ENCODE measurements around the gene LAIR2.

Gene LAIR2

GRCh38 chr19:54462655-54463530, 39.7 kb upstream of the LAIR2 start:
- Histone ChIP-seq H3K36me3 (ENCODE audit: control insufficient read depth, insufficient read depth, low read length) (no peaks in the 10 kb centered on the region), H3K4me1 (peaks cover 4% of the 10 kb centered on the region), H3K27me3 (ENCODE audit: control insufficient read depth, insufficient read depth, low read length) (no peaks in the 10 kb centered on the region), H2AFZ (peak overlapping the region; percentile 65), H3K4me3 (ENCODE audit: low read depth, low read length) (peak overlapping the region; percentile 81), H3K4me2 (ENCODE audit: low read length) (peak overlapping the region; percentile 97), H3K27ac (peak overlapping the region; percentile 59), H3K9me3 (ENCODE audit: control insufficient read depth, low read length) (no peaks in the 10 kb centered on the region), H3K9ac (no peak overlapping the region), H3K79me2 (peaks cover 6% of the 10 kb centered on the region)
- TF ChIP-seq CTCF (IDR thresholded peaks at IDR 0.05), result no peak

GRCh38 chr19:54463531-54464043, 39.0 kb upstream of the LAIR2 start, which contains the start of gene LENG9:
LENG9 (minus strand) TSS chr19:54463778; CDS start chr19:54463526, 252 bp downstream.
- H3K4me3 ChIP-seq (ENCODE audit: low read depth, low read length), result peak within 1 kb of the TSS; percentile 81
- peaks cover 4% of the 10 kb centered on the region for H3K4me1 ChIP-seq
- H3K9me3 ChIP-seq (ENCODE audit: control insufficient read depth, low read length), result no peaks in the 10 kb centered on the region
- peak within 1 kb of the TSS; percentile 96 for H2AFZ ChIP-seq
- no peak within 1 kb of the TSS for H3K9ac ChIP-seq
- peak within 1 kb of the TSS; percentile 97 for H3K4me2 ChIP-seq (ENCODE audit: low read length)
- peaks cover 3% of the 10 kb centered on the region for H3K79me2 ChIP-seq
- H3K36me3 ChIP-seq (ENCODE audit: control insufficient read depth, insufficient read depth, low read length), result no peaks in the 10 kb centered on the region
- peak within 1 kb of the TSS; percentile 59 for H3K27ac ChIP-seq
- no peaks in the 10 kb centered on the region for H3K27me3 ChIP-seq (ENCODE audit: control insufficient read depth, insufficient read depth, low read length)
- TF ChIP-seq CTCF (IDR thresholded peaks at IDR 0.05), result no peak

- no peaks in the 10 kb centered on the region for H3K9me3 ChIP-seq (ENCODE audit: control insufficient read depth, low read length)
- no peak overlapping the region for H3K9ac ChIP-seq
- TF ChIP-seq CTCF (IDR thresholded peaks at IDR 0.05), result no peak
- H3K27ac ChIP-seq, result peak overlapping the region; percentile 59
- H3K27me3 ChIP-seq (ENCODE audit: control insufficient read depth, insufficient read depth, low read length), result no peaks in the 10 kb centered on the region
- peaks cover 4% of the 10 kb centered on the region for H3K4me1 ChIP-seq
- no peaks in the 10 kb centered on the region for H3K79me2 ChIP-seq
- H3K36me3 ChIP-seq (ENCODE audit: control insufficient read depth, insufficient read depth, low read length), result no peaks in the 10 kb centered on the region
- peak overlapping the region; percentile 96 for H2AFZ ChIP-seq
- H3K4me3 ChIP-seq (ENCODE audit: low read depth, low read length), result peak overlapping the region; percentile 81
- H3K4me2 ChIP-seq (ENCODE audit: low read length), result peak overlapping the region; percentile 97
These were observed 38.5 kb upstream of the LAIR2 start for GRCh38 chr19:54464044-54464629.

- peaks cover 4% of the 10 kb centered on the region for H3K4me1 ChIP-seq
These were observed 37.8 kb upstream of the LAIR2 start for GRCh38 chr19:54464630-54465425.

More at GRCh38 chr19:54464630-54465425, 37.8 kb upstream of the LAIR2 start:
- Histone ChIP-seq H3K9ac (no peak overlapping the region), H3K4me3 (ENCODE audit: low read depth, low read length) (peak overlapping the region; percentile 81), H2AFZ (peak overlapping the region; percentile 96), H3K4me2 (ENCODE audit: low read length) (peak overlapping the region; percentile 97), H3K9me3 (ENCODE audit: control insufficient read depth, low read length) (no peaks in the 10 kb centered on the region), H3K27me3 (ENCODE audit: control insufficient read depth, insufficient read depth, low read length) (no peaks in the 10 kb centered on the region), H3K27ac (peak overlapping the region; percentile 59), H3K79me2 (no peaks in the 10 kb centered on the region), H3K36me3 (ENCODE audit: control insufficient read depth, insufficient read depth, low read length) (no peaks in the 10 kb centered on the region)
- no peak for TF ChIP-seq CTCF (IDR thresholded peaks at IDR 0.05)

Data from parathyroid adenoma (tissue), 2 donors.